NB4 (cell line): ENCODE data around the gene SUFU.

Experiments used
- CTCF ChIP-seq: IDR thresholded peaks from one replicate; pipeline ENCODE4 v1.5.1; 2012; ENCODE audit warnings: low read depth, low read length
- TF ChIP-seq, protein P1 (sequence below): IDR thresholded peaks from 2 replicates; pipeline ENCODE4 v1.6.1; 2011; ENCODE audit warnings: low read depth, low read length

DNA sequence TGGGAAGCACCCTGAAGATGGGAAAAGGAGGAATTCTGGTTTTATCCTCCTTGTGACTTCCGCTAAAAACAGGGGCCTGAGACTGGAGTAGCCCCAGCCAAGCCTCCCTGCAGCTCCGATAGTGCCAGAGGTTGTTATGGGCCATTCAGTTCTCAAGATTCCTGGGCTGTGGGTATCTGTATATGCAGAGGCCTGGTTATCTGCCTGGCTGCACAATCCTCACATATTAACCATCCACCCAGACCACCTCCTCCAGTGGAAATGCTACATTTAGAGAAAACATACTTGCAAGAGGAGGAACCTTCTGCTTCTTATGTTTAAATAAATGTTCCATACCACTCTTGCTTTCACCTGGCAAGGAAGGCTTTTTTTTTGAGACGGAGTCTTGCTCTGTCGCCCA is 175.8 kb downstream of the SUFU start:
- TF ChIP-seq, protein P1, sequence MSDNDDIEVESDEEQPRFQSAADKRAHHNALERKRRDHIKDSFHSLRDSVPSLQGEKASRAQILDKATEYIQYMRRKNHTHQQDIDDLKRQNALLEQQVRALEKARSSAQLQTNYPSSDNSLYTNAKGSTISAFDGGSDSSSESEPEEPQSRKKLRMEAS, result no peak
- TF ChIP-seq CTCF, result no peak
